ENCODE results near the gene CLEC4G. TPM values are rescaled to one million over a fixed set of nuclear protein-coding genes. Genes with fewer than 3 reads are reported as not detected.
"Not testable (repeated sequence)": the region's sequence is repeated elsewhere in the genome, so short reads cannot be mapped to it uniquely, and the experiment has no call there.

Gene CLEC4G
- total RNA-seq (2014; rRNA removed; shearing (Covaris generic)): not detected in 2 replicates

- no peak for DNase-seq (ENCODE audit: low read depth)
These were observed at the start of gene CLEC4G for GRCh38 chr19:7732045-7732444. TSS of gene CLEC4G (minus strand) at chr19:7732110. CDS start at chr19:7732102, 8 bp downstream.

- DNase-seq (ENCODE audit: low read depth): no peak
These were observed 49.2 kb upstream of the CLEC4G start for GRCh38 chr19:7781157-7781556.

GRCh38 chr19:7779631-7780486, 47.9 kb upstream of the CLEC4G start:
- DNase-seq (ENCODE audit: low read depth): peak; percentile 10

GRCh38 chr19:7778081-7778480, 46.2 kb upstream of the CLEC4G start:
- DNase-seq (ENCODE audit: low read depth): no peak

GRCh38 chr19:7775761-7776160, 43.9 kb upstream of the CLEC4G start:
- DNase-seq (ENCODE audit: low read depth): no peak

- no peak for DNase-seq (ENCODE audit: low read depth)
These were observed 41.9 kb upstream of the CLEC4G start for GRCh38 chr19:7773841-7774240.

- DNase-seq (ENCODE audit: low read depth): peak; percentile 12
These were observed 40.9 kb upstream of the CLEC4G start for GRCh38 chr19:7772752-7773291.

- DNase-seq (ENCODE audit: low read depth): no peak
These were observed 39.2 kb upstream of the CLEC4G start for GRCh38 chr19:7771072-7771471.

- DNase-seq (ENCODE audit: low read depth): no peak
These were observed 37.3 kb upstream of the CLEC4G start for GRCh38 chr19:7769171-7769570.

- no peak for DNase-seq (ENCODE audit: low read depth)
These were observed 35.6 kb upstream of the CLEC4G start for GRCh38 chr19:7767487-7767886.

- DNase-seq (ENCODE audit: low read depth): no peak
These were observed 34.6 kb upstream of the CLEC4G start for GRCh38 chr19:7766535-7766934.

- not testable (repeated sequence) for DNase-seq (ENCODE audit: low read depth)
These were observed 33.1 kb upstream of the CLEC4G start for GRCh38 chr19:7765043-7765442.

- not testable (repeated sequence) for DNase-seq (ENCODE audit: low read depth)
These were observed 32.2 kb upstream of the CLEC4G start for GRCh38 chr19:7764157-7764556.

- DNase-seq (ENCODE audit: low read depth): no peak
These were observed 31.8 kb upstream of the CLEC4G start for GRCh38 chr19:7763696-7764095.

GRCh38 chr19:7762719-7763293, 30.9 kb upstream of the CLEC4G start, which contains the start of gene CLEC4M:
TSS of gene CLEC4M (plus strand) at chr19:7763243. CDS start at chr19:7763267, 24 bp downstream.
- no peak for DNase-seq (ENCODE audit: low read depth)

GRCh38 chr19:7759156-7759555, 27.2 kb upstream of the CLEC4G start:
- DNase-seq (ENCODE audit: low read depth): no peak

GRCh38 chr19:7757358-7757757, 25.4 kb upstream of the CLEC4G start:
- DNase-seq (ENCODE audit: low read depth): no peak

- no peak for DNase-seq (ENCODE audit: low read depth)
These were observed 24.3 kb upstream of the CLEC4G start for GRCh38 chr19:7756258-7756657.

- no peak for DNase-seq (ENCODE audit: low read depth)
These were observed 19.4 kb upstream of the CLEC4G start for GRCh38 chr19:7751157-7751783.

- DNase-seq (ENCODE audit: low read depth): peak; percentile 31
These were observed 16.8 kb upstream of the CLEC4G start for GRCh38 chr19:7748756-7749155.

GRCh38 chr19:7748171-7748570, 16.3 kb upstream of the CLEC4G start:
- no peak for DNase-seq (ENCODE audit: low read depth)

Data from RPMI7951 (cell line).